H9 (cell line): ENCODE data around the gene NPRL2. TPM values are rescaled to one million over a fixed set of nuclear protein-coding genes. Genes with fewer than 3 reads are reported as not detected.

Experiments used
- DNase-seq: peaks from one replicate; pipeline ENCODE4 v3.0.0-alpha.2; 2017
- H2AFZ ChIP-seq: one replicate; pipeline ENCODE4 v1.6.1; 2013; ENCODE audit warnings: mild to moderate bottlenecking, low read length, control low read depth, moderate library complexity
- H2AK5ac ChIP-seq: 2 replicates; pipeline ENCODE4 v1.6.1; 2013; ENCODE audit warnings: low read length, control low read depth, mixed read lengths; ENCODE audit not compliant: insufficient read length
- H2BK120ac ChIP-seq: one replicate; pipeline ENCODE4 v1.6.1; 2013; ENCODE audit warnings: low read depth, mild to moderate bottlenecking, low read length, control low read depth, inconsistent platforms; ENCODE audit not compliant: poor library complexity, severe bottlenecking
- H2BK12ac ChIP-seq: 2 replicates; pipeline ENCODE4 v1.6.1; 2013; ENCODE audit warnings: low read length, control low read depth, mixed read lengths, low read depth; ENCODE audit not compliant: insufficient read length
- H2BK15ac ChIP-seq: 2 replicates; pipeline ENCODE4 v1.6.1; 2013; ENCODE audit warnings: low read depth, low read length, control low read depth
- H2BK20ac ChIP-seq: one replicate; pipeline ENCODE4 v1.6.1; 2013; ENCODE audit warnings: low read depth, mild to moderate bottlenecking, low read length, control low read depth, inconsistent platforms; ENCODE audit not compliant: poor library complexity, severe bottlenecking
- H2BK5ac ChIP-seq: 2 replicates; pipeline ENCODE4 v1.6.1; 2013; ENCODE audit warnings: low read length, control low read depth, mixed read lengths; ENCODE audit not compliant: insufficient read length
- H3K14ac ChIP-seq: 2 replicates; pipeline ENCODE4 v1.6.1; 2013; ENCODE audit warnings: low read length, control low read depth; ENCODE audit not compliant: insufficient read depth
- H3K18ac ChIP-seq: 2 replicates; pipeline ENCODE4 v1.6.1; 2013; ENCODE audit warnings: low read depth, mild to moderate bottlenecking, mixed read lengths, low read length, control low read depth; ENCODE audit not compliant: insufficient read length
- H3K23ac ChIP-seq: 2 replicates; pipeline ENCODE4 v1.6.1; 2013; ENCODE audit warnings: low read length, control low read depth, mixed read lengths, low read depth; ENCODE audit not compliant: insufficient read length
- H3K23me2 ChIP-seq: 2 replicates; pipeline ENCODE4 v1.6.1; 2013; ENCODE audit warnings: low read depth, mild to moderate bottlenecking, mixed read lengths, low read length, control low read depth; ENCODE audit not compliant: insufficient read length, poor library complexity, severe bottlenecking
- H3K27ac ChIP-seq: 2 replicates; pipeline ENCODE4 v1.5.1; 2013; ENCODE audit warnings: low read length, control low read depth, mixed read lengths, low read depth; ENCODE audit not compliant: insufficient read length
- H3K27me3 ChIP-seq: 2 replicates; pipeline ENCODE4 v1.6.1; 2013; ENCODE audit warnings: low read length, control low read depth, inconsistent platforms; ENCODE audit not compliant: insufficient read depth
- H3K4ac ChIP-seq: 2 replicates; pipeline ENCODE4 v1.6.1; 2013; ENCODE audit warnings: low read depth, mild to moderate bottlenecking, control low read depth, inconsistent platforms, low read length, moderate library complexity
- H3K4me1 ChIP-seq: 2 replicates; pipeline ENCODE4 v1.6.1; 2013; ENCODE audit warnings: low read length, control low read depth, inconsistent platforms; ENCODE audit not compliant: insufficient read depth
- H3K4me2 ChIP-seq: 2 replicates; pipeline ENCODE4 v1.6.1; 2013; ENCODE audit warnings: low read length, control low read depth, mixed read lengths; ENCODE audit not compliant: insufficient read length, insufficient read depth
- H3K56ac ChIP-seq: 2 replicates; pipeline ENCODE4 v1.6.1; 2013; ENCODE audit warnings: low read depth, mild to moderate bottlenecking, mixed read lengths, low read length, control low read depth; ENCODE audit not compliant: insufficient read length
- H3K79me1 ChIP-seq: 2 replicates; pipeline ENCODE4 v1.6.1; 2013; ENCODE audit warnings: low read depth, mild to moderate bottlenecking, moderate library complexity, low read length, control low read depth, inconsistent platforms; ENCODE audit not compliant: insufficient read depth, poor library complexity, severe bottlenecking
- H3K79me2 ChIP-seq: 2 replicates; pipeline ENCODE4 v1.6.1; 2013; ENCODE audit warnings: low read length, control low read depth, inconsistent platforms; ENCODE audit not compliant: insufficient read depth
- H3K9ac ChIP-seq: 2 replicates; pipeline ENCODE4 v1.6.1; 2013; ENCODE audit warnings: low read length, control low read depth, mixed read lengths; ENCODE audit not compliant: insufficient read length; ENCODE audit errors: extremely low read depth
- H3K9me3 ChIP-seq: one replicate; pipeline ENCODE4 v1.6.1; 2013; ENCODE audit warnings: low read depth, low read length, inconsistent platforms; ENCODE audit not compliant: control insufficient read depth
- H3T11ph ChIP-seq: one replicate; pipeline ENCODE4 v1.6.1; 2013; ENCODE audit warnings: mild to moderate bottlenecking, low read length, control low read depth, inconsistent platforms
- H4K20me1 ChIP-seq: one replicate; pipeline ENCODE4 v1.6.1; 2013; ENCODE audit not compliant: control insufficient read depth, insufficient read length, insufficient read depth
- H4K5ac ChIP-seq: 2 replicates; pipeline ENCODE4 v1.6.1; 2013; ENCODE audit warnings: low read depth, mild to moderate bottlenecking, mixed read lengths, low read length, control low read depth; ENCODE audit not compliant: insufficient read length
- H4K8ac ChIP-seq: replicated peaks from 2 replicates; pipeline ENCODE4 v1.6.1; 2013; ENCODE audit warnings: low read length, control low read depth, mixed read lengths, low read depth; ENCODE audit not compliant: insufficient read length
- H4K91ac ChIP-seq: 2 replicates; pipeline ENCODE4 v1.6.1; 2013; ENCODE audit warnings: low read depth, mild to moderate bottlenecking, moderate library complexity, mixed read lengths, low read length, control low read depth; ENCODE audit not compliant: insufficient read length
- H3K27ac Mint-ChIP-seq, 3 experiments: 2 replicates in 2 of 3; 3 replicates in 1 of 3; pipeline ENCODE4 v1.8.0; 2020 to 2021; ENCODE audit warnings: mixed read lengths in 3 of 3, mild to moderate bottlenecking in 1 of 3, moderate library complexity in 1 of 3
- H3K27me3 Mint-ChIP-seq: 2 replicates; pipeline ENCODE4 v1.8.0; 2021; ENCODE audit warnings: low read depth, mild to moderate bottlenecking, moderate library complexity, mixed read lengths
- H3K36me3 Mint-ChIP-seq, 3 experiments: 2 replicates in 2 of 3; 3 replicates in 1 of 3; pipeline ENCODE4 v1.8.0; 2020 to 2021; ENCODE audit warnings: low read depth in 3 of 3, mixed read lengths in 3 of 3; ENCODE audit not compliant: insufficient read depth in 1 of 3
- H3K4me1 Mint-ChIP-seq, 2 experiments: 2 replicates each; pipeline ENCODE4 v1.8.0; 2020; ENCODE audit warnings: mixed read lengths in 2 of 2
- H3K4me3 Mint-ChIP-seq, 2 experiments: 2 replicates in 1 of 2; 3 replicates in 1 of 2; pipeline ENCODE4 v1.8.0; 2020 to 2021; ENCODE audit warnings: mild to moderate bottlenecking in 2 of 2, mixed read lengths in 2 of 2, moderate library complexity in 1 of 2
- H3K9me3 Mint-ChIP-seq, 2 experiments: 2 replicates in 1 of 2; 3 replicates in 1 of 2; pipeline ENCODE4 v1.8.0; 2020; ENCODE audit warnings: mild to moderate bottlenecking in 2 of 2, mixed read lengths in 2 of 2, moderate library complexity in 1 of 2
- WGBS: extraction: QIAGEN DNeasy Blood & Tissue Kit; methylation state at CpG from one replicate; pipeline ENCODE4 v1.1.7; 2013; ENCODE audit warnings: missing lambda C conversion rate, low lambda C conversion rate, mixed read lengths; ENCODE audit not compliant: insufficient read length; ENCODE audit errors: extremely low coverage; 5-methylcytosine and 5-hydroxymethylcytosine counted together
- total RNA-seq: library from RNA; stranded (reverse); gene quantifications from 2 replicates; pipeline ENCODE4 v1.2.1, GENCODE V29; 2021
- TF ChIP-seq, protein P1 (sequence below): fragments of 200-600 bp; sonication (generic); conservative IDR thresholded peaks from 3 replicates; pipeline ENCODE4 v1.8.0; 2021; ENCODE audit warnings: antibody characterized with exemption, mild to moderate bottlenecking

NPRL2 gene
- total RNA-seq, 1 experiment from 2014 or later, result 23.4 TPM

DNA sequence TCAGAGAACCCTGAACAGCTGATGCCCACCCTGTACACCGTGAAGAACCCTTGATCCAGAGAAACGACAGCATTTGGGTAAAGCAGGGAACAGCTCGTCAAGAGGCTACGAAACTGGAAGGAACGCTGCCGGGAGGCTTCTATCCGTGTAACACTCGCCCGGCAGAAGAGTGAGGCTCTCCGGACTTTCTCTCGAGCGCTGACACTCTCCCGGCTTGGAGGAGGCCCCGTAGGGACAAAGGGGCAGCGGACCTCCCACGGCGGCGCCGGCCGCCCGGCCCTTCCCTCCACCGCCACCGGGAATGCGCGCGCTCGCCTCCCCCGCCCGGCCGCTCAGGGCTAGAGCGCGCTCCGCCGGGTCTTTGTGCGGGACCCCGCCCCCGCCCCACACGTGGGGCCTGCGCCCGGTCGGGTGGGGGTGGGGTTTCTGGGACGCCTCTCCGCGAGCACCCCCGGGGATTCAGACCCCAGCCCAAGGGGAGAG, 29.7 kb downstream of the NPRL2 start:
- Histone ChIP-seq H3K9me3 (no peaks in the 10 kb centered on the region), H2BK120ac (no peak overlapping the region), H3K27me3 (no peaks in the 10 kb centered on the region), H4K8ac (no peak overlapping the region), H4K5ac (no peak overlapping the region), H2BK20ac (no peak overlapping the region), H3K18ac (no peak overlapping the region), H3K14ac (peak overlapping the region; percentile 87; the same call in 1 of the 2 replicates), H3K4me1 (peaks cover 6% of the 10 kb centered on the region; the same call in 1 of the 2 replicates), H2AFZ (no peak overlapping the region), H3T11ph (no peak overlapping the region), H3K56ac (no peak overlapping the region), H3K23me2 (peaks cover 15% of the 10 kb centered on the region), H2BK15ac (no peak overlapping the region), H3K79me1 (no peaks in the 10 kb centered on the region), H3K4me2 (peak overlapping the region; percentile 83), H3K27ac (no peak overlapping the region), H4K20me1 (no peaks in the 10 kb centered on the region), H2BK12ac (no peak overlapping the region), H2AK5ac (no peak overlapping the region), H4K91ac (no peak overlapping the region), H2BK5ac (no peak overlapping the region), H3K4ac (no peak overlapping the region), H3K23ac (no peak overlapping the region), H3K9ac (peak overlapping the region; percentile 72), H3K79me2 (peaks cover 5% of the 10 kb centered on the region; the same call in 1 of the 2 replicates)
- peak overlapping the region; percentile 85 to 97 for H3K4me3 Mint-ChIP-seq
- TF ChIP-seq, protein P1, sequence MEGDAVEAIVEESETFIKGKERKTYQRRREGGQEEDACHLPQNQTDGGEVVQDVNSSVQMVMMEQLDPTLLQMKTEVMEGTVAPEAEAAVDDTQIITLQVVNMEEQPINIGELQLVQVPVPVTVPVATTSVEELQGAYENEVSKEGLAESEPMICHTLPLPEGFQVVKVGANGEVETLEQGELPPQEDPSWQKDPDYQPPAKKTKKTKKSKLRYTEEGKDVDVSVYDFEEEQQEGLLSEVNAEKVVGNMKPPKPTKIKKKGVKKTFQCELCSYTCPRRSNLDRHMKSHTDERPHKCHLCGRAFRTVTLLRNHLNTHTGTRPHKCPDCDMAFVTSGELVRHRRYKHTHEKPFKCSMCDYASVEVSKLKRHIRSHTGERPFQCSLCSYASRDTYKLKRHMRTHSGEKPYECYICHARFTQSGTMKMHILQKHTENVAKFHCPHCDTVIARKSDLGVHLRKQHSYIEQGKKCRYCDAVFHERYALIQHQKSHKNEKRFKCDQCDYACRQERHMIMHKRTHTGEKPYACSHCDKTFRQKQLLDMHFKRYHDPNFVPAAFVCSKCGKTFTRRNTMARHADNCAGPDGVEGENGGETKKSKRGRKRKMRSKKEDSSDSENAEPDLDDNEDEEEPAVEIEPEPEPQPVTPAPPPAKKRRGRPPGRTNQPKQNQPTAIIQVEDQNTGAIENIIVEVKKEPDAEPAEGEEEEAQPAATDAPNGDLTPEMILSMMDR, result no peak; the same call in 2 of the 3 replicates
- peaks cover 37 to 58% (median 47%) of the 10 kb centered on the region in 3 experiments for H3K36me3 Mint-ChIP-seq
- no peaks in the 10 kb centered on the region for H3K9me3 Mint-ChIP-seq
- H3K27me3 Mint-ChIP-seq, result no peaks in the 10 kb centered on the region
- WGBS, result no CpG with 5 or more reads among the region's 45 CpGs
- peaks cover 27 to 42% of the 10 kb centered on the region in 2 experiments for H3K4me1 Mint-ChIP-seq
- DNase-seq, result peak; percentile 80
- H3K27ac Mint-ChIP-seq, result peak overlapping the region; percentile 76 to 93 (median 92); a peak in 6 of 7 replicates
